Measurements from ENCODE around the gene ETS2.

The ETS2 gene

GRCh38 chr21:38833117-38833516, 27.4 kb downstream of the ETS2 start:
- no peak overlapping the region for H3K27ac ChIP-seq (ENCODE audit: low read length)
- H4K20me1 ChIP-seq (ENCODE audit: insufficient read depth, low read length) = no peaks in the 10 kb centered on the region
- TF ChIP-seq EZH2phosphoT487 (IDR thresholded peaks at IDR 0.05; ENCODE audit: low read length) (no peak), EZH2 (optimal IDR thresholded peaks at IDR 0.05; ENCODE audit: low read depth, low read length) (no peak), CTCF (IDR thresholded peaks at IDR 0.05; ENCODE audit: low read length) (no peak)
- no peaks in the 10 kb centered on the region for H3K36me3 ChIP-seq (replicated peaks; ENCODE audit: insufficient read depth, low read length)
- no peak for DNase-seq
- no peak overlapping the region for H3K4me2 ChIP-seq (ENCODE audit: low read depth, low read length)
- no peaks in the 10 kb centered on the region for H3K9me3 ChIP-seq (replicated peaks; ENCODE audit: insufficient read depth, low read length)
- no peak overlapping the region for H3K4me3 ChIP-seq (ENCODE audit: low read length)
- no peaks in the 10 kb centered on the region for H3F3A ChIP-seq (ENCODE audit: insufficient read depth, low read length)
- no peak overlapping the region for H2AFZ ChIP-seq (ENCODE audit: low read length)
- H3K79me2 ChIP-seq (ENCODE audit: low read length) = no peaks in the 10 kb centered on the region
- no peaks in the 10 kb centered on the region for H3K4me1 ChIP-seq (ENCODE audit: low read length)
- no peaks in the 10 kb centered on the region for H3K27me3 ChIP-seq (replicated peaks; ENCODE audit: insufficient read depth, low read length)
- H3K9me2 ChIP-seq (replicated peaks; ENCODE audit: insufficient read depth, low read length) = no peaks in the 10 kb centered on the region
- no peak overlapping the region for H3K9ac ChIP-seq (ENCODE audit: low read length)

GRCh38 chr21:38834725-38835124, 29.0 kb downstream of the ETS2 start:
- no peak overlapping the region for H3K9ac ChIP-seq (ENCODE audit: low read length)
- H3F3A ChIP-seq (ENCODE audit: insufficient read depth, low read length) = no peaks in the 10 kb centered on the region
- H3K36me3 ChIP-seq (replicated peaks; ENCODE audit: insufficient read depth, low read length) = no peaks in the 10 kb centered on the region
- H3K4me3 ChIP-seq (ENCODE audit: low read length) = no peak overlapping the region
- H3K27ac ChIP-seq (ENCODE audit: low read length) = no peak overlapping the region
- H3K9me2 ChIP-seq (replicated peaks; ENCODE audit: insufficient read depth, low read length) = no peaks in the 10 kb centered on the region
- no peaks in the 10 kb centered on the region for H4K20me1 ChIP-seq (ENCODE audit: insufficient read depth, low read length)
- H3K4me1 ChIP-seq (ENCODE audit: low read length) = no peaks in the 10 kb centered on the region
- TF ChIP-seq CTCF (IDR thresholded peaks at IDR 0.05; ENCODE audit: low read length) = no peak
- no peak for TF ChIP-seq EZH2 (optimal IDR thresholded peaks at IDR 0.05; ENCODE audit: low read depth, low read length)
- TF ChIP-seq EZH2phosphoT487 (IDR thresholded peaks at IDR 0.05; ENCODE audit: low read length) = no peak
- H3K27me3 ChIP-seq (replicated peaks; ENCODE audit: insufficient read depth, low read length) = no peaks in the 10 kb centered on the region
- no peak for DNase-seq
- H3K4me2 ChIP-seq (ENCODE audit: low read depth, low read length) = no peak overlapping the region
- H3K9me3 ChIP-seq (replicated peaks; ENCODE audit: insufficient read depth, low read length) = no peaks in the 10 kb centered on the region
- no peak overlapping the region for H2AFZ ChIP-seq (ENCODE audit: low read length)
- H3K79me2 ChIP-seq (ENCODE audit: low read length) = no peaks in the 10 kb centered on the region

- Histone ChIP-seq H2AFZ (ENCODE audit: low read length) (no peak overlapping the region), H3K9me2 (replicated peaks; ENCODE audit: insufficient read depth, low read length) (no peaks in the 10 kb centered on the region), H3F3A (ENCODE audit: insufficient read depth, low read length) (no peaks in the 10 kb centered on the region), H3K9ac (ENCODE audit: low read length) (no peak overlapping the region), H3K4me3 (ENCODE audit: low read length) (no peak overlapping the region), H3K4me2 (ENCODE audit: low read depth, low read length) (no peak overlapping the region), H3K27ac (ENCODE audit: low read length) (no peak overlapping the region), H4K20me1 (ENCODE audit: insufficient read depth, low read length) (no peaks in the 10 kb centered on the region), H3K27me3 (replicated peaks; ENCODE audit: insufficient read depth, low read length) (no peaks in the 10 kb centered on the region), H3K9me3 (replicated peaks; ENCODE audit: insufficient read depth, low read length) (no peaks in the 10 kb centered on the region), H3K36me3 (replicated peaks; ENCODE audit: insufficient read depth, low read length) (no peaks in the 10 kb centered on the region), H3K4me1 (ENCODE audit: low read length) (no peaks in the 10 kb centered on the region), H3K79me2 (ENCODE audit: low read length) (no peaks in the 10 kb centered on the region)
- DNase-seq = no peak
- no peak for TF ChIP-seq EZH2 (optimal IDR thresholded peaks at IDR 0.05; ENCODE audit: low read depth, low read length)
- no peak for TF ChIP-seq EZH2phosphoT487 (IDR thresholded peaks at IDR 0.05; ENCODE audit: low read length)
- TF ChIP-seq CTCF (IDR thresholded peaks at IDR 0.05; ENCODE audit: low read length) = no peak
Observed at GRCh38 chr21:38837806-38838461, 32.2 kb downstream of the ETS2 start.
